ENCODE results near the gene C22orf15.

C22orf15 gene

DNA sequence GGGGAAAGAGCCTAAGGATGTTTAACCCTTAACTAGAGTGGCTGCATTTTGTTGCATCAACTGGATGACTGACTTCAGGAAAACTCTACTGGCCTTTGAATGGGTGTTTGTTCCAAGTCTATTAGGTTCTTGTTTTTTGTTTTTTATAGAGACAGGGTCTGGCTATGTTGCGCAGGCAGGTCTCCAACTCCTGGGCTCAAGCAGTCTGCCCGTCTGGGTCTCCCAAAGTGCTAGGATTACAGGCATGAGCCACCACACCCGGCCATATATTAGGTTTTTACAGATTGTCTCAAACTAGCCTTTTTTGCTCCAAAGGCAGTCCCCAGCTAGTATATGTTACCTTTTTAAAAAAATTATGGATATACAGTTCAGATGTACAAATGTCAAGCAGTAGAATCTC lies 25.1 kb downstream of the C22orf15 start:
- H3K9me3 ChIP-seq (ENCODE audit: control insufficient read depth, insufficient read depth, low read length): no peaks in the 10 kb centered on the region
- WGBS (ENCODE audit: insufficient coverage, insufficient read length): no CpG with 5 or more reads among the region's 3 CpGs
- peaks cover 4% of the 10 kb centered on the region; the same call in 1 of the 2 replicates for H3K36me3 ChIP-seq (ENCODE audit: control insufficient read depth, insufficient read depth, low read length)
- DNase-seq (ENCODE audit: low read depth, low spot score): no peak
- no peaks in the 10 kb centered on the region; the same call in 1 of the 2 replicates for H3K4me1 ChIP-seq (ENCODE audit: control insufficient read depth, insufficient read depth, low read length)
- no peaks in the 10 kb centered on the region for H3K27me3 ChIP-seq (ENCODE audit: control insufficient read depth, insufficient read depth, low read length)
- peak overlapping the region; percentile 86; the same call in 1 of the 2 replicates for H3K4me3 ChIP-seq (ENCODE audit: low read length)
- H3K27ac ChIP-seq (ENCODE audit: low read length): no peak overlapping the region

DNA sequence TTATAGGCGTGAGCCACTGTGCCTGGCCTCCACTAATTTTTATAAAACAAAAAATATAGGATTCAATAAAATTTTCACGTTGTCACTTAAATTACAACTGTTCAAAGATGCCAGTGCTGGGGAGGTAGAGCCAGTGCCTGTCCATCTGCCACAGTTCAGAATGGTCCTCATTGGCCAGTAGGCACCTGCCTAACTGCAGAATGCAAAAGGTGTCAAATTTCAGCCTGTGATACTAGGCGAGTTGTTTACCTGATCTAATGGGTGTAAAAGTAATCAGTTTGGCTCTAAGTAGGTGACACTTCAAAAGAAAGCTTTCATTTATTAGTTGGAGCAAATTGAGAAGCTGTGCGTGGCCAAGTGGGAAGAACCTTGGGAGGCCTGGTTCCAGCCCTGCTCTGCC lies 26.3 kb downstream of the C22orf15 start:
- DNase-seq (ENCODE audit: low read depth, low spot score): no peak
- no peaks in the 10 kb centered on the region for H3K27me3 ChIP-seq (ENCODE audit: control insufficient read depth, insufficient read depth, low read length)
- WGBS (ENCODE audit: insufficient coverage, insufficient read length): no CpG with 5 or more reads among the region's 4 CpGs
- H3K4me1 ChIP-seq (ENCODE audit: control insufficient read depth, insufficient read depth, low read length): no peaks in the 10 kb centered on the region; the same call in 1 of the 2 replicates
- H3K36me3 ChIP-seq (ENCODE audit: control insufficient read depth, insufficient read depth, low read length): peaks cover 9% of the 10 kb centered on the region
- H3K4me3 ChIP-seq (ENCODE audit: low read length): no peak overlapping the region
- H3K27ac ChIP-seq (ENCODE audit: low read length): no peak overlapping the region
- H3K9me3 ChIP-seq (ENCODE audit: control insufficient read depth, insufficient read depth, low read length): no peaks in the 10 kb centered on the region

DNA sequence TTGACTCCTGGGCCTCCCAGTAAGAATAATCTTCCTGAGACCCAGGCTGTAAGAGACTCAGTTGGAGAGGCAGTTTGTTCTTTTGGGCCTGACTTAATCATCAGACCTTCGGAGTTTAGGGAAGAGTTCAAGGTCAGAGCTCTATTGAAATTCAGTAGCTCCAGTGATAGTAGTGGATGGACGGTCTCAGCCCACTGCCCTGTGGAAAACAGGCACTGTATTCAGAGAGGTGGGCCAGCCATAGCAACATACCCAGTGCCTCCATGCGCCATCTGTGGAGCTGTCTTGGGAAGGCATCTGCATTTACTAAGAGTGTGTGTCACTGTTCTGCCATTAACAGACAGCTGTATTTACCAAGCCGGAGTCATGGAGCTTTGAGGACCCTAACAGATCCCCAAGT lies 26.8 kb downstream of the C22orf15 start:
- DNase-seq (ENCODE audit: low read depth, low spot score): no peak
- Histone ChIP-seq H3K27me3 (ENCODE audit: control insufficient read depth, insufficient read depth, low read length) (no peaks in the 10 kb centered on the region), H3K9me3 (ENCODE audit: control insufficient read depth, insufficient read depth, low read length) (no peaks in the 10 kb centered on the region), H3K4me3 (ENCODE audit: low read length) (no peak overlapping the region), H3K4me1 (ENCODE audit: control insufficient read depth, insufficient read depth, low read length) (no peaks in the 10 kb centered on the region; the same call in 1 of the 2 replicates), H3K27ac (ENCODE audit: low read length) (no peak overlapping the region), H3K36me3 (ENCODE audit: control insufficient read depth, insufficient read depth, low read length) (peaks cover 9% of the 10 kb centered on the region)
- no CpG with 5 or more reads among the region's 4 CpGs for WGBS (ENCODE audit: insufficient coverage, insufficient read length)

DNA sequence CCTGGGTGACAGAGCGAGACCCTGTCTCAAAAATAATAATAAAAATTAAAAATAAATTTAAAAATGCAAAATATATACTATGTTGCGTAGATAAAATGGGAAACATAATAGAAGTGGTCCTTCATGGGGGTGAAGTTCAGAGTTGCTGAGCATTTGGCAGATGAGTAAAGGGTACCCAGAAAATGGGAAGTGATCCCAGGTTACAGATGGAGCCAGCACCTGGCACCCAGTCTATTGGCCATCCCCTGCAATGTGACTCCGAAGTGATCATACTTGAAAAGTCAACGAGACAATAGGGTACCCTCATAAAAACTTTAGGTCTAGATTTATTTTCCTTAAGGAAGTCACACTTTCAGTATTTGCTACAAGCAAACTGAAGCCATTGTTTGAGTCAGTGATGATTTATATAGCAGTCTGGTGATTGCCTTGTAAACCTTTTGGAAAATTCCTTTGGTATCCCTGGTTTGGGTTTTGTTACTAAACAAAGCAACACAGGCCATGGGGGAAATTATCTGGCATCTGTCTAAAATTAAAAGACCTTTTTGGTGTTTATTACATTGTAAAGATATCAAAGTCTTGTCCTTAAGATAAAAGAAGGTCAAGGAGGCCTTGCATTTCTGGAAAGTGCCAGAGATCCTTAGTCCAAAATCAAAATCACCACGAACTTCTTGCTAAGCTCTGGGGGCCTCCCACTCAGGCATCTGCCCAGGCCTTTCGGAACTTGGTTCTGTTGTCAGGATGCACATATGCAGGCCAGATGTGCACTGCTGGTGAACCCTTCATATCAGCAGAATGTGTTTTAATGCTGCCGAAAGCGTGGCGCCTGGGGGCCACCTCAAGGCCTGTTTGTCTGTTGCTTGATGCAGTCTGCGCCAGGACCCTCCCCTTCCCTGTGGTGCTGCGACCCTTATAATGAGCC lies 28.3 kb downstream of the C22orf15 start:
- Histone ChIP-seq H3K27ac (ENCODE audit: low read length) (no peak overlapping the region), H3K4me3 (ENCODE audit: low read length) (no peak overlapping the region), H3K27me3 (ENCODE audit: control insufficient read depth, insufficient read depth, low read length) (no peaks in the 10 kb centered on the region), H3K9me3 (ENCODE audit: control insufficient read depth, insufficient read depth, low read length) (no peaks in the 10 kb centered on the region), H3K36me3 (ENCODE audit: control insufficient read depth, insufficient read depth, low read length) (peaks cover 11% of the 10 kb centered on the region), H3K4me1 (ENCODE audit: control insufficient read depth, insufficient read depth, low read length) (no peaks in the 10 kb centered on the region; the same call in 1 of the 2 replicates)
- no CpG with 5 or more reads among the region's 11 CpGs for WGBS (ENCODE audit: insufficient coverage, insufficient read length)
- no peak for DNase-seq (ENCODE audit: low read depth, low spot score)

DNA sequence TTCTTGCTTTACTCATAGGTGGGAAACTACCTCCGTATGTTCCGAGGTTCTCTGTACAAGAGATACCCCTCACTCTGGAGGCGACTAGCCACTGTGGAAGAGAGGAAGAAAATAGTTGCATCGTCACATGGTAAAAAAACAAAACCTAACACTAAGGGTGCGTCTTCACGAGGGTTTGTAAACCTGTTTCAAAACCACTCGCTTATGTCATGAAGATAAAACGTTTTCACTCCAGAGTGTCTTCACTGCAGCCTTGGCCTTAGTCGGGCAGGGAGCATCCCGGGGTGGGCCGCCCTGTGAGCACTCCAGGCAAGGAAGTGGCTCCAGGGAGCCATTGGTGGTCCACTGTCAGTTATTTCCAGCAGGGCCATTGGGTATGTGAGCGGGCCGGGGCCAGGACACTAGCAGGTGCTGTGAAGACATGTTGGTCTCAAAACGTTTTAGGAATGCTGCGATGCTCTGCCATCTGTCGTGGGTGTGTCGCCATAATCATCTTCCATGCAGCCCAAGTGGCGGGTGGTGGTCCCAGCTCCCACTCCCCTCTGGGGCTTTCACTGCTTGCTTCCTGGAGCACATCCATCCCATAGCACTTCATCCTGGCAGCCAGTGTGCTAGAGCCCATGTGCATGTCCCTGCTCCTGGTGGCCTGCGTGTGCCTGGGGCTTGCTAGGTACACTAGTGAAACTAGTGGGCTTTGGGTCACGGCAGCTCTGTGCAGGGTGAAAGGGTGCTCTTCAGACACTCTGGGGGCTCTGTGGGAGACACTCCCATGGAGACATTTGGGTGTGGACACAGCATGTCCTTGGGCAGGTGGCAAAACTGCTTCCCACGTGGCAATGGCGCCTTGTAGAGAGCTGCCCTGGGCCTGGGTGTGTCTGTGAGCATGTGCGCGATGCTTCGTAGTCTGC lies 29.2 kb downstream of the C22orf15 start:
- no peaks in the 10 kb centered on the region for H3K27me3 ChIP-seq (ENCODE audit: control insufficient read depth, insufficient read depth, low read length)
- no CpG with 5 or more reads among the region's 25 CpGs for WGBS (ENCODE audit: insufficient coverage, insufficient read length)
- H3K9me3 ChIP-seq (ENCODE audit: control insufficient read depth, insufficient read depth, low read length): no peaks in the 10 kb centered on the region
- H3K36me3 ChIP-seq (ENCODE audit: control insufficient read depth, insufficient read depth, low read length): peaks cover 14% of the 10 kb centered on the region
- DNase-seq (ENCODE audit: low read depth, low spot score): no peak
- no peak overlapping the region for H3K4me3 ChIP-seq (ENCODE audit: low read length)
- no peaks in the 10 kb centered on the region; the same call in 1 of the 2 replicates for H3K4me1 ChIP-seq (ENCODE audit: control insufficient read depth, insufficient read depth, low read length)
- H3K27ac ChIP-seq (ENCODE audit: low read length): no peak overlapping the region

DNA sequence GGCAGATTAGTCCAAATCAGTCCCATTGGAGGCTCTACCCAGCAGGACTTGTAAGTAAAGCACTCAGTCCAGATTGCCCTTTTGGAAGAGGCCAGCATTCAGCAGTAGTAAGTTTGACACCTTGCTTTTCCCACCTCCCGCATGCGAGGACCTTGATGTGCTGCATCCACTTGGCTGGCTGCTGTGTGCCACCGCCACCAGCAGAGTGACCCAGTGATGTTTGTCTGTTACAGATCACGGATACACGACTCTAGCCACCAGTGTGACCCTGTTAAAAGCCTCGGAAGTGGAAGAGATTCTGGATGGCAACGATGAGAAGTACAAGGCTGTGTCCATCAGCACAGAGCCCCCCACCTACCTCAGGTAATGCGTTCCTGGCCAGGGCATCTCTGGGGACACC lies 30.5 kb downstream of the C22orf15 start:
- peaks cover 17% of the 10 kb centered on the region for H3K36me3 ChIP-seq (ENCODE audit: control insufficient read depth, insufficient read depth, low read length)
- no peaks in the 10 kb centered on the region; the same call in 1 of the 2 replicates for H3K4me1 ChIP-seq (ENCODE audit: control insufficient read depth, insufficient read depth, low read length)
- H3K4me3 ChIP-seq (ENCODE audit: low read length): no peak overlapping the region
- DNase-seq (ENCODE audit: low read depth, low spot score): no peak
- WGBS (ENCODE audit: insufficient coverage, insufficient read length): no CpG with 5 or more reads among the region's 8 CpGs
- no peak overlapping the region for H3K27ac ChIP-seq (ENCODE audit: low read length)
- H3K9me3 ChIP-seq (ENCODE audit: control insufficient read depth, insufficient read depth, low read length): no peaks in the 10 kb centered on the region
- H3K27me3 ChIP-seq (ENCODE audit: control insufficient read depth, insufficient read depth, low read length): no peaks in the 10 kb centered on the region

DNA sequence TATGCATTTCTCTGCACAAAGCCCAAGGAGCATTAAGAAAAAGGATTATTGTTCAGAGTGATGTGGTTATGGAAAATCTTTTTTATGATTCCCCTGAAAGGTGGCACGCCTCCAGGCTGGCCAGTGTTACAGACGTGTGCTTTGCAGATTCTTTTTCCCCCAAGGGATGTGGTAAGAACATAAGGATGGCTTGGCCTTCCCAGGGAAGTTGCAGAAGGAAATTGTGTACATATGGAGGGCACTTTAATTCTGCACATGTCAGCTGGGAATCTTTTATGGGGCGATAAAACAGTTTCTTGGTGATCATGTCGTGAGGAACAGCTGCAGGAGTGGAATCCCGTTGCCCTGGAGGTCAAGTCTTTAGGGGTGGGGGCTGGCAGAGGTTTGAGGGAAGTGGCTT lies 33.7 kb downstream of the C22orf15 start:
- H3K27ac ChIP-seq (ENCODE audit: low read length): no peak overlapping the region
- no peak for DNase-seq (ENCODE audit: low read depth, low spot score)
- no peaks in the 10 kb centered on the region for H3K27me3 ChIP-seq (ENCODE audit: control insufficient read depth, insufficient read depth, low read length)
- H3K4me1 ChIP-seq (ENCODE audit: control insufficient read depth, insufficient read depth, low read length): no peaks in the 10 kb centered on the region
- H3K9me3 ChIP-seq (ENCODE audit: control insufficient read depth, insufficient read depth, low read length): no peaks in the 10 kb centered on the region
- H3K36me3 ChIP-seq (ENCODE audit: control insufficient read depth, insufficient read depth, low read length): peaks cover 33% of the 10 kb centered on the region
- no CpG with 5 or more reads among the region's 5 CpGs for WGBS (ENCODE audit: insufficient coverage, insufficient read length)
- H3K4me3 ChIP-seq (ENCODE audit: low read length): no peak overlapping the region

DNA sequence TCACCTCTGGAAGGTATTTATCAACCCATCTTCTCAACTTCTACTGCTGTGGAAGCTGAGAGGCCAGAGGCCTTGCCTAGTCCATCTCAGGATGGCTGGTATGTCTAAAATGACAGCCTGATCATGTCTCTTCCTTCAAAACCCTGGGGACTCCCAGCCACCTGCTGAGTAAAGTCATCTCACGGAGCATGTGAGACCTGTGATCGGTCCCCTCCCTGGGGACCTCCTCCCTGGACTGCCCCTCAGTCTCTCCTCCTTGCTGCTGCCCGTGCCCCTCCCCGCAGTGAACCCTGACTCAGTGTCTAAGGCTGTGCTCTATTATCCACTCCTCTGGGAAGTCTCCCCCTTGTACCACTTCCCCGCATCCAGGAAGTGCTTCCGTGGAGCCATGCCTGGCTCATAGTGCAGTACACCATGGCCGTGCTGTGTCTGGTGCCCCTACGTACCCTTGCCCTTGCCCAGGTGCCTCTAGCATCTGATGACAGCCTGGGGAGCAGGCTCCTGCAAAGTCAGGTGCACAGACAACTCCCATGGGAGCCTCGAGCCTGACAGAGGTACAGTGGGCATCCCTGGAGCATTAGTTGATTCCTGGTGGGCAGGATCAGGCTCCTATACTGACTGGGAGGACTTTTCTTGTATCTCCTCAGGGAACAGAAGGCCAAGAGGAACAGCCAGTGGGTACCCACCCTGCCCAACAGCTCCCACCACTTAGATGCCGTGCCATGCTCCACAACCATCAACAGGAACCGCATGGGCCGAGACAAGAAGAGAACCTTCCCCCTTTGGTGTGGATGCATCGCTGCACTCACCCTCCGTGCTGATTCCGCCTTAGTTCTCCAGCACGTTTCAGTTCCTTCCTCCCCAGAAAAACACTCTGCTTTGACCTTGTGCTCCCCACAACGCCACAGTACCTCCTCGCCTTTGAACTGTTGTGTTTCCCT lies 37.8 kb downstream of the C22orf15 start:
- DNase-seq (ENCODE audit: low read depth, low spot score): no peak
- Histone ChIP-seq H3K27ac (ENCODE audit: low read length) (no peak overlapping the region), H3K27me3 (ENCODE audit: control insufficient read depth, insufficient read depth, low read length) (no peaks in the 10 kb centered on the region), H3K4me1 (ENCODE audit: control insufficient read depth, insufficient read depth, low read length) (no peaks in the 10 kb centered on the region), H3K9me3 (ENCODE audit: control insufficient read depth, insufficient read depth, low read length) (no peaks in the 10 kb centered on the region), H3K36me3 (ENCODE audit: control insufficient read depth, insufficient read depth, low read length) (peaks cover 41% of the 10 kb centered on the region), H3K4me3 (ENCODE audit: low read length) (no peak overlapping the region)
- no CpG with 5 or more reads among the region's 18 CpGs for WGBS (ENCODE audit: insufficient coverage, insufficient read length)

DNA sequence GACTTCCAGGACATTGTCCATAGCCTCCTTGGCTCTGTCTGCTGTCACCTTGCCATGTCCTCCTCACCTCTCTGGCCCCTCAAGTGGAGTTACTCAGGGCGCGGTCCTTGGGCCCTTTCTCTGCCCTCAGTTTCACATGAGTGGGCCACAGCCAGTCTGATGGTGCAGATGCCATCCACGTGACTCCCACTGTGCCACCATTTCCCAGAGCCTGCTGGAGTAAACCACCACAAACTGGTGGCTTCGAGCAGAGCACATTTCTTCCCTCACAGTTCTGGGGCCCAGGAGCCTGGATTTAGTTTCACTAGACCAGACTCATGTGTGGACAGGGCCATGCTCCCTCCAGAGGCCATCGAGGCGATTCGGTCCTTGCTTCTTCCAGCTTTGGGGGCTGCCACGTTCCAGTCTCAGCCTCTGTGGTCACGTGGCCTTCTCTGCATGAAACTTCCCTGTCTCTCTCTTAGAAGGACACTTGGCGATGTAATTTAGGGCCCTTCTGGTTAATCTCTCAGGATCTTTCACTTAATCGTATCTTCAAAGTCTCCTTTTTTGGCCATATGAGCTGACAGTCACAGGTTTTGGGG lies 38.5 kb downstream of the C22orf15 start:
- no peaks in the 10 kb centered on the region for H3K27me3 ChIP-seq (ENCODE audit: control insufficient read depth, insufficient read depth, low read length)
- H3K36me3 ChIP-seq (ENCODE audit: control insufficient read depth, insufficient read depth, low read length): peaks cover 41% of the 10 kb centered on the region
- no peak overlapping the region for H3K27ac ChIP-seq (ENCODE audit: low read length)
- H3K4me3 ChIP-seq (ENCODE audit: low read length): no peak overlapping the region
- no CpG with 5 or more reads among the region's 11 CpGs for WGBS (ENCODE audit: insufficient coverage, insufficient read length)
- no peaks in the 10 kb centered on the region for H3K9me3 ChIP-seq (ENCODE audit: control insufficient read depth, insufficient read depth, low read length)
- H3K4me1 ChIP-seq (ENCODE audit: control insufficient read depth, insufficient read depth, low read length): no peaks in the 10 kb centered on the region
- no peak for DNase-seq (ENCODE audit: low read depth, low spot score)

Data from iPS DF 6.9 (cell line).